Measurements from ENCODE around the gene NUP214.
A peak's percentile ranks its signal among the peaks of the same experiment; 100 is the strongest.

NUP214 gene

DNA sequence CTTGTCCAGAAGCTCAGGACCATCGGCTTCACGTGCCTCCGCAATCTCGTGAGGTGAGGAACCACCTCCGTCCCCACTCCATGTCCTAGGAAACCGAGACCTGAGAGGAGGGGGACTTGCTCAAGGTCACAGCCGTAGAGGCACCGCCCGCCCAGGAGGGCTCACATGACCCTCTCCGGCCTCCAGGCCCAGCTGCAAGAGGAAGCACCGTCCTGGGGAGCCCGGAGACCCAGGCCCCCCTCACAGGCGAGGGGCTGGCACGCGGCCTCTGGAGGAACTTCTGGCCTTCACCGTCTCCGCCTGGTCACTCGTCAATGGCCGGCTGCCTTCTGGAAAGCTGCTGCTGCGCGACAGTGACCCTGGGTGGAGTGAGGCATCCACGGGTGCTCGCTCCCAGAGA, 126.7 kb downstream of the NUP214 start:
- H3K36me3 ChIP-seq (ENCODE audit: control insufficient read depth in 1 of 2, insufficient read depth in 2 of 2, low read length in 2 of 2), result no peaks in the 10 kb centered on the region
- no peak overlapping the region for H4K12ac ChIP-seq (ENCODE audit: low read depth, low read length)
- H3K27me3 ChIP-seq (ENCODE audit: insufficient read depth, low read length), result no peaks in the 10 kb centered on the region
- no peak overlapping the region for H2BK12ac ChIP-seq (ENCODE audit: low read length)
- no peak overlapping the region for H3K4me3 ChIP-seq (ENCODE audit: low read depth, low read length)
- no peak for DNase-seq
- no peak overlapping the region for H3K4ac ChIP-seq (ENCODE audit: low read depth, low read length)
- no peak overlapping the region for H2BK120ac ChIP-seq (ENCODE audit: insufficient read depth, low read length, poor library complexity)
- no peaks in the 10 kb centered on the region for H3K9me3 ChIP-seq (ENCODE audit: insufficient read depth, low read depth, low read length)
- H3K4me2 ChIP-seq (ENCODE audit: low read length), result no peak overlapping the region
- no peak overlapping the region for H4K91ac ChIP-seq (ENCODE audit: low read depth, low read length)
- no peak overlapping the region for H2AK5ac ChIP-seq (ENCODE audit: low read length)
- no peak overlapping the region for H3K23ac ChIP-seq (ENCODE audit: low read length)
- H4K8ac ChIP-seq (ENCODE audit: low read depth, low read length), result no peak overlapping the region
- no CpG with 5 or more reads among the region's 23 CpGs for WGBS (ENCODE audit: extremely low coverage, insufficient coverage, insufficient read length)
- H2BK5ac ChIP-seq (ENCODE audit: low read depth, low read length, poor library complexity), result no peak overlapping the region
- no peak overlapping the region for H3K27ac ChIP-seq (ENCODE audit: low read depth, low read length)
- H2AFZ ChIP-seq (ENCODE audit: insufficient read depth, low read length, poor library complexity), result no peak overlapping the region
- H3K79me1 ChIP-seq (ENCODE audit: low read length), result no peaks in the 10 kb centered on the region
- no peak overlapping the region for H3K9ac ChIP-seq (ENCODE audit: low read length)
- H3K79me2 ChIP-seq (ENCODE audit: control insufficient read depth, insufficient read depth, low read length, poor library complexity), result no peaks in the 10 kb centered on the region
- peaks cover 0 to 3% of the 10 kb centered on the region in 2 experiments for H3K4me1 ChIP-seq (ENCODE audit: control insufficient read depth in 1 of 2, insufficient read depth in 2 of 2, low read length in 2 of 2)
- H3K18ac ChIP-seq (ENCODE audit: low read length), result no peak overlapping the region
- no peak overlapping the region for H3K14ac ChIP-seq (ENCODE audit: low read length)

DNA sequence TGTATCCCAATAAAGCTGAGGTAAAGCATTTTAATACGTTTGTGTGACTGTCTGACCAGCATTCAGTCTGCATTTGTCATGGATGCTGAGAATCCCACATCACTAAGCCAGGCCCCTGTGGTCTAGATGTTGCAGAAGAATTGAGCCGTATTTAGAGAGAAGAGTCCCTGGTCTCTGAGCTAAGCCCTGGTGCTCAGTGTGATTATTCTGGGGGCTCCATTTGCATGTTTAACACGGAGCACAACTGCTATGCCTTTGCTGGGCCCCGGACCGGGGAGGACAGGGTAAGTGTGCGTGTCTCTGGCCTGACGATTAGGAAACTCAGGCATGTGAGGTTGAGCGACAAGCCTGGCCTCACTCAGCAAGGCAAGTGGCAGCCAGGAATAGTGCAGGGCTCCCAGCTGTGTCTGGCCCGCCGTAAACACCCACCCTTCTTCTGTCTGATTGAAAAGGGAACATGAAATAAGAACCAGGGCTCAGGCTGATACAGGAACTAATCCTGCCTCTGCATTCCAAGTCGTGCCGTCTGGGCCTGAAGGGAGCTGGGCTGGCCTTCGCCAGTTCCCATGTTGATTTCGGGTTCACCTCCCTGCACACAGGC, 128.6 kb downstream of the NUP214 start:
- Histone ChIP-seq H3K4ac (ENCODE audit: low read depth, low read length) (no peak overlapping the region), H3K9ac (ENCODE audit: low read length) (no peak overlapping the region), H3K4me2 (ENCODE audit: low read length) (no peak overlapping the region), H3K27ac (ENCODE audit: low read depth, low read length) (no peak overlapping the region), H3K79me2 (ENCODE audit: control insufficient read depth, insufficient read depth, low read length, poor library complexity) (no peaks in the 10 kb centered on the region), H3K23ac (ENCODE audit: low read length) (no peak overlapping the region), H3K9me3 (ENCODE audit: insufficient read depth, low read depth, low read length) (no peaks in the 10 kb centered on the region), H2BK120ac (ENCODE audit: insufficient read depth, low read length, poor library complexity) (no peak overlapping the region), H3K4me1 (ENCODE audit: control insufficient read depth in 1 of 2, insufficient read depth in 2 of 2, low read length in 2 of 2) (peaks cover 0 to 3% of the 10 kb centered on the region in 2 experiments), H4K8ac (ENCODE audit: low read depth, low read length) (no peak overlapping the region), H4K91ac (ENCODE audit: low read depth, low read length) (no peak overlapping the region), H3K4me3 (ENCODE audit: low read depth, low read length) (no peak overlapping the region), H4K12ac (ENCODE audit: low read depth, low read length) (no peak overlapping the region), H3K27me3 (ENCODE audit: insufficient read depth, low read length) (no peaks in the 10 kb centered on the region), H3K18ac (ENCODE audit: low read length) (no peak overlapping the region), H3K36me3 (ENCODE audit: control insufficient read depth in 1 of 2, insufficient read depth in 2 of 2, low read length in 2 of 2) (no peaks in the 10 kb centered on the region), H3K14ac (ENCODE audit: low read length) (no peak overlapping the region), H2AK5ac (ENCODE audit: low read length) (no peak overlapping the region), H2BK12ac (ENCODE audit: low read length) (no peak overlapping the region), H2AFZ (ENCODE audit: insufficient read depth, low read length, poor library complexity) (no peak overlapping the region), H3K79me1 (ENCODE audit: low read length) (no peaks in the 10 kb centered on the region), H2BK5ac (ENCODE audit: low read depth, low read length, poor library complexity) (no peak overlapping the region)
- no CpG with 5 or more reads among the region's 14 CpGs for WGBS (ENCODE audit: extremely low coverage, insufficient coverage, insufficient read length)
- peak; percentile 70 to 84 for DNase-seq

DNA sequence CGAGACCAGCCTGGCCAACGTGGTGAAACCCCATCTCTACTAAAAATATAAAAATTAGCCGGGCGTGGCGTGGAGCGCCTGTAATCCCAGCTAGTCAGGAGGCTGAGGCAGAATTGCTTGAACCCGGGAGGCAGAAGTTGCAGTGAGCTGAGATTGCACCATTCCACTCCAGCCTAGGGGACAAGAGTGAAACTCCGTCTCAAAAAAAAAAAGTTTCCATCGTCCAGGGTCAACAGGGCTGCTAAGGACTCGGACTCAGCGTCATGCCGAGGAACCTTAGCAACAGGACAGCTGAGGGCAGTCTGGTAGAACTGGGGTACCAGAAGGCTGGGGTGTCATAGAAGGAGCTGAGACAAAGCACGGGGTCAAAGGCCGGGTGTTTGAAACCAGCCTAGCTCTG, 129.2 kb downstream of the NUP214 start:
- H3K4me2 ChIP-seq (ENCODE audit: low read length), result no peak overlapping the region
- no peak overlapping the region for H2BK12ac ChIP-seq (ENCODE audit: low read length)
- H2AFZ ChIP-seq (ENCODE audit: insufficient read depth, low read length, poor library complexity), result no peak overlapping the region
- no peak overlapping the region for H2BK120ac ChIP-seq (ENCODE audit: insufficient read depth, low read length, poor library complexity)
- no peak overlapping the region for H4K8ac ChIP-seq (ENCODE audit: low read depth, low read length)
- no peak overlapping the region for H3K4ac ChIP-seq (ENCODE audit: low read depth, low read length)
- no CpG with 5 or more reads among the region's 14 CpGs for WGBS (ENCODE audit: extremely low coverage, insufficient coverage, insufficient read length)
- H3K14ac ChIP-seq (ENCODE audit: low read length), result no peak overlapping the region
- H4K91ac ChIP-seq (ENCODE audit: low read depth, low read length), result no peak overlapping the region
- no peak overlapping the region for H2AK5ac ChIP-seq (ENCODE audit: low read length)
- H3K27ac ChIP-seq (ENCODE audit: low read depth, low read length), result no peak overlapping the region
- no peaks in the 10 kb centered on the region for H3K79me1 ChIP-seq (ENCODE audit: low read length)
- no peak overlapping the region for H2BK5ac ChIP-seq (ENCODE audit: low read depth, low read length, poor library complexity)
- no peak overlapping the region for H3K9ac ChIP-seq (ENCODE audit: low read length)
- no peaks in the 10 kb centered on the region for H3K36me3 ChIP-seq (ENCODE audit: control insufficient read depth in 1 of 2, insufficient read depth in 2 of 2, low read length in 2 of 2)
- no peaks in the 10 kb centered on the region for H3K9me3 ChIP-seq (ENCODE audit: insufficient read depth, low read depth, low read length)
- no peaks in the 10 kb centered on the region for H3K27me3 ChIP-seq (ENCODE audit: insufficient read depth, low read length)
- no peak overlapping the region for H3K23ac ChIP-seq (ENCODE audit: low read length)
- no peak overlapping the region for H3K4me3 ChIP-seq (ENCODE audit: low read depth, low read length)
- no peaks in the 10 kb centered on the region for H3K79me2 ChIP-seq (ENCODE audit: control insufficient read depth, insufficient read depth, low read length, poor library complexity)
- H3K18ac ChIP-seq (ENCODE audit: low read length), result no peak overlapping the region
- peaks cover 0 to 3% of the 10 kb centered on the region in 2 experiments for H3K4me1 ChIP-seq (ENCODE audit: control insufficient read depth in 1 of 2, insufficient read depth in 2 of 2, low read length in 2 of 2)
- no peak overlapping the region for H4K12ac ChIP-seq (ENCODE audit: low read depth, low read length)
- DNase-seq, result no peak

DNA sequence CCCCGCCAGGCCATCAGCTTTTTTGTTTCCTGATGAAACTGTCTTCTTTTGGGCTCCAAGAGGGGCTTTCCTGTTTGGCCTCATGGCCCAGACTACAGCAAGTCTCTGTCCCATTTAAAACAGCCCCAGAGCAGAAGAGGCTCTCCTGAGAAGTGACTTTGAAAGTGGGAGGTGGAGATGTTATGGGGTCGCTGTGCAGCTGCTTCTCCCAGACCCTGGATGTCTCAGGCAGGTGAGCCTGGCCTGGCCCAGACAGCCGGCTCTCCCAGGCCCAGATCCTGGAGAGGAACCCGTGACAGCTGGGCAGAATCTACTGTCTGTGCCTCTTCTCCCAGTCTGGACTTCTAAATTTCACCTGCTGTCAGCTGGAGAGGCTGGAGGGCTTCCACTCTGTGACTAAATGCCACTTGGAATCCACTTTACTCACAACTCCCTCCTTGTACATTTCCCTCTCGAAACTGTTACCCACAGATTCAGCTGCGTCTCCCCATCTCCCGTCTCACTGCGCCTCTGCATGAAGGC, 130.4 kb downstream of the NUP214 start:
- Histone ChIP-seq H3K27ac (ENCODE audit: low read depth, low read length) (no peak overlapping the region), H3K79me1 (ENCODE audit: low read length) (no peaks in the 10 kb centered on the region), H3K4me3 (ENCODE audit: low read depth, low read length) (no peak overlapping the region), H3K23ac (ENCODE audit: low read length) (no peak overlapping the region), H3K4me1 (ENCODE audit: control insufficient read depth in 1 of 2, insufficient read depth in 2 of 2, low read length in 2 of 2) (peaks cover 0 to 3% of the 10 kb centered on the region in 2 experiments), H3K27me3 (ENCODE audit: insufficient read depth, low read length) (no peaks in the 10 kb centered on the region), H4K91ac (ENCODE audit: low read depth, low read length) (no peak overlapping the region), H2BK12ac (ENCODE audit: low read length) (no peak overlapping the region), H4K12ac (ENCODE audit: low read depth, low read length) (no peak overlapping the region), H2BK5ac (ENCODE audit: low read depth, low read length, poor library complexity) (no peak overlapping the region), H3K9me3 (ENCODE audit: insufficient read depth, low read depth, low read length) (no peaks in the 10 kb centered on the region), H2BK120ac (ENCODE audit: insufficient read depth, low read length, poor library complexity) (no peak overlapping the region), H3K18ac (ENCODE audit: low read length) (no peak overlapping the region), H3K4ac (ENCODE audit: low read depth, low read length) (no peak overlapping the region), H3K14ac (ENCODE audit: low read length) (no peak overlapping the region), H2AFZ (ENCODE audit: insufficient read depth, low read length, poor library complexity) (no peak overlapping the region), H3K9ac (ENCODE audit: low read length) (no peak overlapping the region), H3K36me3 (ENCODE audit: control insufficient read depth in 1 of 2, insufficient read depth in 2 of 2, low read length in 2 of 2) (no peaks in the 10 kb centered on the region), H3K79me2 (ENCODE audit: control insufficient read depth, insufficient read depth, low read length, poor library complexity) (no peaks in the 10 kb centered on the region), H3K4me2 (ENCODE audit: low read length) (no peak overlapping the region), H4K8ac (ENCODE audit: low read depth, low read length) (no peak overlapping the region), H2AK5ac (ENCODE audit: low read length) (no peak overlapping the region)
- no CpG with 5 or more reads among the region's 8 CpGs for WGBS (ENCODE audit: extremely low coverage, insufficient coverage, insufficient read length)
- DNase-seq, result no peak
